Neural cell (in vitro differentiated cells): ENCODE measurements around the gene COL5A1. TPM values are rescaled to one million over a fixed set of nuclear protein-coding genes. Genes with fewer than 3 reads are reported as not detected.

Source experiments
- H2AFZ ChIP-seq: fragments of 200-600, 300-800 bp; sonication (generic), shearing (Covaris generic); 2 replicates; pipeline ENCODE4 v1.6.0; 2014; ENCODE audit warnings: low read depth, mild to moderate bottlenecking, antibody characterized with exemption, low read length, moderate library complexity
- H3F3A ChIP-seq: fragments of 200-600 bp; shearing (Covaris generic); 2 replicates; pipeline ENCODE4 v1.6.1; 2016; ENCODE audit warnings: mild to moderate bottlenecking, moderate library complexity, mixed read lengths, antibody characterized with exemption, low read length; ENCODE audit not compliant: insufficient read depth, poor library complexity, severe bottlenecking
- H3K27ac ChIP-seq: fragments of 200-600, 300-800 bp; sonication (generic), shearing (Covaris generic); 2 replicates; pipeline ENCODE4 v1.5.1; 2014; ENCODE audit warnings: mild to moderate bottlenecking, low read length, moderate library complexity
- H3K27me3 ChIP-seq: fragments of 300-800, 200-600 bp; sonication (generic), shearing (Covaris generic); 2 replicates; pipeline ENCODE4 v1.6.0; 2014; ENCODE audit warnings: mild to moderate bottlenecking, low read depth, low read length, moderate library complexity; ENCODE audit not compliant: insufficient read depth
- H3K36me3 ChIP-seq: fragments of 300-800, 200-600 bp; sonication (generic), shearing (Covaris generic); 2 replicates; pipeline ENCODE4 v1.5.1; 2014; ENCODE audit warnings: mild to moderate bottlenecking, antibody characterized with exemption, low read length, moderate library complexity; ENCODE audit not compliant: insufficient read depth
- H3K4me2 ChIP-seq: fragments of 300-800, 200-600 bp; sonication (generic), shearing (Covaris generic); 2 replicates; pipeline ENCODE4 v1.6.0; 2014; ENCODE audit warnings: mild to moderate bottlenecking, low read length
- H3K4me3 ChIP-seq: fragments of 300-800, 200-600 bp; sonication (generic), shearing (Covaris generic); 2 replicates; pipeline ENCODE4 v1.5.1; 2014; ENCODE audit warnings: mild to moderate bottlenecking, low read length, moderate library complexity
- H3K79me2 ChIP-seq: fragments of 200-600 bp; shearing (Covaris generic); replicated peaks from 2 replicates; pipeline ENCODE4 v1.6.0; 2014; ENCODE audit warnings: mild to moderate bottlenecking, low read length, moderate library complexity; ENCODE audit not compliant: insufficient read depth
- H3K9ac ChIP-seq: fragments of 300-800, 200-600 bp; sonication (generic), shearing (Covaris generic); 2 replicates; pipeline ENCODE4 v1.6.1; 2016; ENCODE audit warnings: mild to moderate bottlenecking, low read length, mixed read lengths
- H3K9me2 ChIP-seq: fragments of 200-600 bp; shearing (Covaris generic); 2 replicates; pipeline ENCODE4 v1.6.1; 2016; ENCODE audit warnings: mild to moderate bottlenecking, low read length, mixed read lengths; ENCODE audit not compliant: insufficient read depth
- H3K9me3 ChIP-seq: fragments of 200-600, 300-800 bp; sonication (generic), shearing (Covaris generic); 2 replicates; pipeline ENCODE4 v1.6.1; 2016; ENCODE audit warnings: mild to moderate bottlenecking, mixed run types, low read length, moderate library complexity, mixed read lengths
- H4K20me1 ChIP-seq: fragments of 200-600 bp; shearing (Covaris generic); 2 replicates; pipeline ENCODE4 v1.6.1; 2016; ENCODE audit warnings: mild to moderate bottlenecking, mixed run types; ENCODE audit not compliant: insufficient read depth
- EP300 ChIP-seq: fragments of 450-650 bp; conservative IDR thresholded peaks from 2 replicates; pipeline ENCODE4 v1.6.1; 2014; ENCODE audit warnings: antibody characterized with exemption, mild to moderate bottlenecking, moderate library complexity; ENCODE audit not compliant: poor library complexity, severe bottlenecking
- EZH2 ChIP-seq: fragments of 200-600, 300-800 bp; shearing (Covaris generic), sonication (generic); IDR thresholded peaks from 2 replicates; pipeline ENCODE4 v1.6.1; 2014; ENCODE audit warnings: antibody characterized with exemption, low read length, borderline replicate concordance, mild to moderate bottlenecking; ENCODE audit not compliant: insufficient read depth, poor library complexity, severe bottlenecking
- MXI1 ChIP-seq: fragments of 450-650 bp; conservative IDR thresholded peaks from 2 replicates; pipeline ENCODE4 v1.6.1; 2014; ENCODE audit warnings: antibody characterized with exemption, mild to moderate bottlenecking; ENCODE audit not compliant: poor library complexity, severe bottlenecking
- POLR2AphosphoS5 ChIP-seq: IDR thresholded peaks from 2 replicates; pipeline ENCODE4 v1.6.1; 2012
- RAD21 ChIP-seq: fragments of 450-650 bp; conservative IDR thresholded peaks from 2 replicates; pipeline ENCODE4 v1.6.1; 2014; ENCODE audit warnings: antibody characterized with exemption, mild to moderate bottlenecking, moderate library complexity
- SMC3 ChIP-seq: fragments of 450-650 bp; conservative IDR thresholded peaks from 2 replicates; pipeline ENCODE4 v1.6.1; 2014; ENCODE audit warnings: antibody characterized with exemption, mild to moderate bottlenecking, moderate library complexity; ENCODE audit not compliant: poor library complexity
- TAF1 ChIP-seq: IDR thresholded peaks from 2 replicates; pipeline ENCODE4 v1.6.1; 2012; ENCODE audit warnings: low read depth
- polyA plus RNA-seq: library from polyadenylated mRNA; depleted of rRNA; stranded (reverse); fragments of >200 nt; gene quantifications from 2 replicates; pipeline ENCODE4 v1.2.3, GENCODE V29; 2014
- TF ChIP-seq, protein P1 (sequence below): fragments of 450-650 bp; IDR thresholded peaks from 2 replicates; pipeline ENCODE4 v1.5.1; 2014; ENCODE audit warnings: antibody characterized with exemption, mild to moderate bottlenecking, moderate library complexity; ENCODE audit not compliant: poor library complexity, severe bottlenecking
- TF ChIP-seq, protein P2 (sequence below): IDR thresholded peaks from 2 replicates; pipeline ENCODE4 v1.6.1; 2012; ENCODE audit warnings: borderline replicate concordance

Gene COL5A1
- polyA plus RNA-seq, 1 donor from 2014 or later: not detected

DNA sequence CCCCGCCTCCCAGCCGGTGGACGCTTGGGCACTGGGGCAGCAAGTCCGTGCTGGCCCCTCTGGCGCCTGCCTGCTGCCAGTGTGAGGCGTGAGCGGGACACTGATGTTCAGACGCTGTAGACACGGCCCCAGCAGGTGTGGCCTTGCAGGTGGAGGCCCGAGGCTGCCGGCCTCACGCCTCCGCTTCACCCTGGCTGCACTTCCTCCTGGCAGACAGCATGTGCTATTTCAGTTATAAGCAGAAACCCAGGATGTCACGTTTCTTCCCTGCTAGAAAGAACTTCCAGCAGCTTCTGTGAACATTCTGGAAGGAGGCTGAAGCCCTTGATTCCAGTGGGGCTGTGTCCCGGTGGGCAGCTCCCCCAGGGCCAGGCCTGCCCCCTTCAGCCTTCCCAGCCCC is 124.2 kb downstream of the COL5A1 start:
- no peak overlapping the region for H2AFZ ChIP-seq
- no peaks in the 10 kb centered on the region for H4K20me1 ChIP-seq
- no peaks in the 10 kb centered on the region for H3F3A ChIP-seq
- no peaks in the 10 kb centered on the region for H3K27me3 ChIP-seq
- no peak overlapping the region for H3K27ac ChIP-seq
- no peaks in the 10 kb centered on the region for H3K79me2 ChIP-seq
- no peaks in the 10 kb centered on the region for H3K36me3 ChIP-seq
- H3K4me2 ChIP-seq: no peak overlapping the region
- no peaks in the 10 kb centered on the region for H3K9me2 ChIP-seq
- no peak overlapping the region for H3K4me3 ChIP-seq
- no peak overlapping the region for H3K9ac ChIP-seq
- no peaks in the 10 kb centered on the region for H3K9me3 ChIP-seq
- TF ChIP-seq, protein P1, sequence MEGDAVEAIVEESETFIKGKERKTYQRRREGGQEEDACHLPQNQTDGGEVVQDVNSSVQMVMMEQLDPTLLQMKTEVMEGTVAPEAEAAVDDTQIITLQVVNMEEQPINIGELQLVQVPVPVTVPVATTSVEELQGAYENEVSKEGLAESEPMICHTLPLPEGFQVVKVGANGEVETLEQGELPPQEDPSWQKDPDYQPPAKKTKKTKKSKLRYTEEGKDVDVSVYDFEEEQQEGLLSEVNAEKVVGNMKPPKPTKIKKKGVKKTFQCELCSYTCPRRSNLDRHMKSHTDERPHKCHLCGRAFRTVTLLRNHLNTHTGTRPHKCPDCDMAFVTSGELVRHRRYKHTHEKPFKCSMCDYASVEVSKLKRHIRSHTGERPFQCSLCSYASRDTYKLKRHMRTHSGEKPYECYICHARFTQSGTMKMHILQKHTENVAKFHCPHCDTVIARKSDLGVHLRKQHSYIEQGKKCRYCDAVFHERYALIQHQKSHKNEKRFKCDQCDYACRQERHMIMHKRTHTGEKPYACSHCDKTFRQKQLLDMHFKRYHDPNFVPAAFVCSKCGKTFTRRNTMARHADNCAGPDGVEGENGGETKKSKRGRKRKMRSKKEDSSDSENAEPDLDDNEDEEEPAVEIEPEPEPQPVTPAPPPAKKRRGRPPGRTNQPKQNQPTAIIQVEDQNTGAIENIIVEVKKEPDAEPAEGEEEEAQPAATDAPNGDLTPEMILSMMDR: no peak
- TF ChIP-seq RAD21 (no peak), EP300 (no peak), SMC3 (no peak), TAF1 (no peak), MXI1 (no peak), EZH2 (no peak), POLR2AphosphoS5 (no peak)
- TF ChIP-seq, protein P2, sequence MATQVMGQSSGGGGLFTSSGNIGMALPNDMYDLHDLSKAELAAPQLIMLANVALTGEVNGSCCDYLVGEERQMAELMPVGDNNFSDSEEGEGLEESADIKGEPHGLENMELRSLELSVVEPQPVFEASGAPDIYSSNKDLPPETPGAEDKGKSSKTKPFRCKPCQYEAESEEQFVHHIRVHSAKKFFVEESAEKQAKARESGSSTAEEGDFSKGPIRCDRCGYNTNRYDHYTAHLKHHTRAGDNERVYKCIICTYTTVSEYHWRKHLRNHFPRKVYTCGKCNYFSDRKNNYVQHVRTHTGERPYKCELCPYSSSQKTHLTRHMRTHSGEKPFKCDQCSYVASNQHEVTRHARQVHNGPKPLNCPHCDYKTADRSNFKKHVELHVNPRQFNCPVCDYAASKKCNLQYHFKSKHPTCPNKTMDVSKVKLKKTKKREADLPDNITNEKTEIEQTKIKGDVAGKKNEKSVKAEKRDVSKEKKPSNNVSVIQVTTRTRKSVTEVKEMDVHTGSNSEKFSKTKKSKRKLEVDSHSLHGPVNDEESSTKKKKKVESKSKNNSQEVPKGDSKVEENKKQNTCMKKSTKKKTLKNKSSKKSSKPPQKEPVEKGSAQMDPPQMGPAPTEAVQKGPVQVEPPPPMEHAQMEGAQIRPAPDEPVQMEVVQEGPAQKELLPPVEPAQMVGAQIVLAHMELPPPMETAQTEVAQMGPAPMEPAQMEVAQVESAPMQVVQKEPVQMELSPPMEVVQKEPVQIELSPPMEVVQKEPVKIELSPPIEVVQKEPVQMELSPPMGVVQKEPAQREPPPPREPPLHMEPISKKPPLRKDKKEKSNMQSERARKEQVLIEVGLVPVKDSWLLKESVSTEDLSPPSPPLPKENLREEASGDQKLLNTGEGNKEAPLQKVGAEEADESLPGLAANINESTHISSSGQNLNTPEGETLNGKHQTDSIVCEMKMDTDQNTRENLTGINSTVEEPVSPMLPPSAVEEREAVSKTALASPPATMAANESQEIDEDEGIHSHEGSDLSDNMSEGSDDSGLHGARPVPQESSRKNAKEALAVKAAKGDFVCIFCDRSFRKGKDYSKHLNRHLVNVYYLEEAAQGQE: no peak

DNA sequence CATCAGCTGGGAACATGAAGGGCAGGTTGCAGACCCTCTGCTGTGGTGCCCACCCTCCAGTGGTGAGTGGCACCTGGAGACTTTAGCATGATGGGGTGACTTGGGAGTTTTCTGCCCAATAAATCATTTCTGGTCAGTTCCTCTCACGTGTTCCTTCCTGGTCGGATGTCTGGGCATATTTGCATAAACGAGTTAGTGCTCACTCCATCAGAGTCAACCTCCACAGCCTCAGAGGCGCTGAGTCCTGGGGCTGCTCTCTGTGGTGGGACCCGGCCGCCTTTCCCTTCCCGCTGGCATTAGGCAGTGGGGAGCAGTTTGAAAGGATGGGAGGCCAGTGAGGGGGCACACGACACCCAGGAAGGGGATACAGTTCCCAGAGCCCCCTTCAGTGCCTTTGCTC is 125.0 kb downstream of the COL5A1 start:
- no peaks in the 10 kb centered on the region for H3K9me3 ChIP-seq
- H3K9ac ChIP-seq: no peak overlapping the region
- H3K4me3 ChIP-seq: no peak overlapping the region
- H3K36me3 ChIP-seq: no peaks in the 10 kb centered on the region
- no peaks in the 10 kb centered on the region for H3K9me2 ChIP-seq
- H3K27ac ChIP-seq: no peak overlapping the region
- no peak for TF ChIP-seq SMC3
- H3K27me3 ChIP-seq: no peaks in the 10 kb centered on the region
- H3K79me2 ChIP-seq: no peaks in the 10 kb centered on the region
- no peak overlapping the region for H2AFZ ChIP-seq
- no peaks in the 10 kb centered on the region for H4K20me1 ChIP-seq
- no peak overlapping the region for H3K4me2 ChIP-seq
- H3F3A ChIP-seq: no peaks in the 10 kb centered on the region

DNA sequence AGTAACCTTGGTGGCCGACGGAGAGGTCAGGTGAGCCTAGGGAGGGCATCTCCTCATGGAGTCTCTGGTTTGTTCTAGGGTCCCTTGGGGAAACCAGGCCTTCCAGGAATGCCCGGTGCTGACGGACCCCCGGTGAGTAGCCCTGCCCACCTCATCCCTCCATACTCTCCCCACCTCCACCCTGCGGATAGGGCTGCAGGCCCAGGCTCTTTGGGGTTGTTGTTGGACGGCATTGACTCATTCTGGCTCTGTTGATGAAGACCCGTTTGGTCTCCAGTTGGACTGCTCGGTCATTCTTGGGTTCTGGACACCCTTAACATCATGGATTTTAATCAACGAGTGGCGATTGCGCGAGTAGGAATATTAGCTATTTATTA is 126.7 kb downstream of the COL5A1 start:
- H3K27ac ChIP-seq: no peak overlapping the region
- H3K9me2 ChIP-seq: no peaks in the 10 kb centered on the region
- no peaks in the 10 kb centered on the region for H3K79me2 ChIP-seq

More for the DNA sequence above, 126.7 kb downstream of the COL5A1 start:
- Histone ChIP-seq H3K27me3 (no peaks in the 10 kb centered on the region), H3K36me3 (no peaks in the 10 kb centered on the region), H3K9ac (no peak overlapping the region), H3F3A (no peaks in the 10 kb centered on the region), H3K4me2 (no peak overlapping the region), H4K20me1 (no peaks in the 10 kb centered on the region), H3K9me3 (no peaks in the 10 kb centered on the region), H3K4me3 (no peak overlapping the region), H2AFZ (no peak overlapping the region)
- TF ChIP-seq EP300 (no peak), EZH2 (no peak), POLR2AphosphoS5 (no peak), TAF1 (no peak), MXI1 (no peak), SMC3 (no peak)
- TF ChIP-seq, protein P2: no peak
